ENCODE results near the gene TPD52L2.

TPD52L2 gene

GRCh38 chr20:63844511-63844991, 20.5 kb upstream of the TPD52L2 start:
- TF ChIP-seq POLR2A (IDR thresholded peaks at IDR 0.05; ENCODE audit: extremely low read depth, insufficient read length) (no peak), MAX (IDR thresholded peaks at IDR 0.05; ENCODE audit: low read depth, low read length) (no peak), CTCF (IDR thresholded peaks at IDR 0.05; ENCODE audit: low read depth, low read length) (no peak), MYC (IDR thresholded peaks at IDR 0.05; ENCODE audit: low read depth, low read length) (no peak)
- H3K4me3 ChIP-seq (ENCODE audit: low read depth, low read length): no peak overlapping the region
- no peak for DNase-seq (ENCODE audit: low read depth)

- no peak overlapping the region for H3K4me3 ChIP-seq (ENCODE audit: low read depth, low read length)
- TF ChIP-seq MAX (IDR thresholded peaks at IDR 0.05; ENCODE audit: low read depth, low read length): no peak
- no peak for TF ChIP-seq POLR2A (IDR thresholded peaks at IDR 0.05; ENCODE audit: extremely low read depth, insufficient read length)
- TF ChIP-seq CTCF (IDR thresholded peaks at IDR 0.05; ENCODE audit: low read depth, low read length): no peak
- no peak for TF ChIP-seq MYC (IDR thresholded peaks at IDR 0.05; ENCODE audit: low read depth, low read length)
- DNase-seq (ENCODE audit: low read depth): peak; percentile 46
Measured at GRCh38 chr20:63846128-63846771, 18.8 kb upstream of the TPD52L2 start.

GRCh38 chr20:63846888-63847236, 18.2 kb upstream of the TPD52L2 start:
- H3K4me3 ChIP-seq (ENCODE audit: low read depth, low read length): no peak overlapping the region
- DNase-seq (ENCODE audit: low read depth): no peak
- TF ChIP-seq MYC (IDR thresholded peaks at IDR 0.05; ENCODE audit: low read depth, low read length) (no peak), MAX (IDR thresholded peaks at IDR 0.05; ENCODE audit: low read depth, low read length) (no peak), POLR2A (IDR thresholded peaks at IDR 0.05; ENCODE audit: extremely low read depth, insufficient read length) (no peak), CTCF (IDR thresholded peaks at IDR 0.05; ENCODE audit: low read depth, low read length) (no peak)

GRCh38 chr20:63847237-63848002, 17.6 kb upstream of the TPD52L2 start:
- peak; percentile 90 for DNase-seq (ENCODE audit: low read depth)
- TF ChIP-seq MYC (IDR thresholded peaks at IDR 0.05; ENCODE audit: low read depth, low read length) (0 out of 2 replicates have a peak, but pooled peaks have one; percentile 44), CTCF (IDR thresholded peaks at IDR 0.05; ENCODE audit: low read depth, low read length) (no peak), MAX (IDR thresholded peaks at IDR 0.05; ENCODE audit: low read depth, low read length) (peak; percentile 35; the same call in 1 of the 2 replicates)
- no peak overlapping the region for H3K4me3 ChIP-seq (ENCODE audit: low read depth, low read length)

- no peak overlapping the region for H3K4me3 ChIP-seq (ENCODE audit: low read depth, low read length)
- peak; percentile 47 for DNase-seq (ENCODE audit: low read depth)
- no peak for TF ChIP-seq POLR2A (IDR thresholded peaks at IDR 0.05; ENCODE audit: extremely low read depth, insufficient read length)
- no peak for TF ChIP-seq MAX (IDR thresholded peaks at IDR 0.05; ENCODE audit: low read depth, low read length)
- peak; percentile 49 for TF ChIP-seq MYC (IDR thresholded peaks at IDR 0.05; ENCODE audit: low read depth, low read length)
Measured at GRCh38 chr20:63848003-63848911, 16.8 kb upstream of the TPD52L2 start.
